HG03378 (cell line): Measurements from ENCODE around the gene GMDS.

Experiments
- ATAC-seq: cut with Tn5 transposase; IDR thresholded peaks from one replicate; pipeline ENCODE4 v1.9.1; 2021; ENCODE audit warnings: mild to moderate bottlenecking, moderate library complexity; ENCODE audit not compliant: unreplicated experiment

The GMDS gene

DNA sequence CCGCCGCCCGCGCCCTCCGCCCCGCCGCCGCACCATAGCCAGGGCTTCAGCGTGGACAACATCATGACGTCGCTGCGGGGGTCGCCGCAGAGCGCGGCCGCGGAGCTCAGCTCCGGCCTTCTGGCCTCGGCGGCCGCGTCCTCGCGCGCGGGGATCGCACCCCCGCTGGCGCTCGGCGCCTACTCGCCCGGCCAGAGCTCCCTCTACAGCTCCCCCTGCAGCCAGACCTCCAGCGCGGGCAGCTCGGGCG, 634.2 kb downstream of the GMDS start:
- ATAC-seq: no peak

DNA sequence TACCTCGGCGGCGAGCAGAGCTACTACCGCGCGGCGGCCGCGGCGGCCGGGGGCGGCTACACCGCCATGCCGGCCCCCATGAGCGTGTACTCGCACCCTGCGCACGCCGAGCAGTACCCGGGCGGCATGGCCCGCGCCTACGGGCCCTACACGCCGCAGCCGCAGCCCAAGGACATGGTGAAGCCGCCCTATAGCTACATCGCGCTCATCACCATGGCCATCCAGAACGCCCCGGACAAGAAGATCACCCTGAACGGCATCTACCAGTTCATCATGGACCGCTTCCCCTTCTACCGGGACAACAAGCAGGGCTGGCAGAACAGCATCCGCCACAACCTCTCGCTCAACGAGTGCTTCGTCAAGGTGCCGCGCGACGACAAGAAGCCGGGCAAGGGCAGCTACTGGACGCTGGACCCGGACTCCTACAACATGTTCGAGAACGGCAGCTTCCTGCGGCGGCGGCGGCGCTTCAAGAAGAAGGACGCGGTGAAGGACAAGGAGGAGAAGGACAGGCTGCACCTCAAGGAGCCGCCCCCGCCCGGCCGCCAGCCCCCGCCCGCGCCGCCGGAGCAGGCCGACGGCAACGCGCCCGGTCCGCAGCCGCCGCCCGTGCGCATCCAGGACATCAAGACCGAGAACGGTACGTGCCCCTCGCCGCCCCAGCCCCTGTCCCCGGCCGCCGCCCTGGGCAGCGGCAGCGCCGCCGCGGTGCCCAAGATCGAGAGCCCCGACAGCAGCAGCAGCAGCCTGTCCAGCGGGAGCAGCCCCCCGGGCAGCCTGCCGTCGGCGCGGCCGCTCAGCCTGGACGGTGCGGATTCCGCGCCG, 634.7 kb downstream of the GMDS start:
- ATAC-seq: no peak

DNA sequence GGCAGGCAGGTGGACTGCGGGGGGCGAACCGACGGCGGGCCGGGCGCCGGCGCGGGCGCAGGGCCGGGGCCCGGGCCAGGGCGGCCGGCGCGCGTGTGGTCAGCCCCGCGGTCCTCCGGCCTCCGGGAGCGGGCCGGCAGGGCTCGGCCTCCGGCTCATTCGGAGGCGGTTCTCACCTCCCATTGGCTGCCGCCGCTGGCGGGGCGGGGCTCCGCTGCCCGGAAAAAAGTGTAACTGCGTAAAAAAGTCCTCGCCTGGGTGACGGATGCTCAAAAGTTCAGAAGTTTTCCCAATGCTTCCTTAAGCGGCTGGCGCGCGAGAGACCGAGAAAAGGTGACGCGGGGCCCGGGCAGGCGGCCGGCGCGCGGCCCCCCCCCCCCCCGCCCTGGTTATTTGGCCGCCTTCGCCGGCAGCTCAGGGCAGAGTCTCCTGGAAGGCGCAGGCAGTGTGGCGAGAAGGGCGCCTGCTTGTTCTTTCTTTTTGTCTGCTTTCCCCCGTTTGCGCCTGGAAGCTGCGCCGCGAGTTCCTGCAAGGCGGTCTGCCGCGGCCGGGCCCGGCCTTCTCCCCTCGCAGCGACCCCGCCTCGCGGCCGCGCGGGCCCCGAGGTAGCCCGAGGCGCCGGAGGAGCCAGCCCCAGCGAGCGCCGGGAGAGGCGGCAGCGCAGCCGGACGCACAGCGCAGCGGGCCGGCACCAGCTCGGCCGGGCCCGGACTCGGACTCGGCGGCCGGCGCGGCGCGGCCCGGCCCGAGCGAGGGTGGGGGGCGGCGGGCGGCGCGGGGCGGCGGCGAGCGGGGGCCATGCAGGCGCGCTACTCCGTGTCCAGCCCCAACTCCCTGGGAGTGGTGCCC, 635.5 kb downstream of the GMDS start, which contains the start of gene FOXC1:
Gene FOXC1, plus strand, starts transcription at position 268 of the 849 bp plus-strand sequence. Its CDS starts 531 bp downstream, at position 799.
- peak; percentile 56 for ATAC-seq

DNA sequence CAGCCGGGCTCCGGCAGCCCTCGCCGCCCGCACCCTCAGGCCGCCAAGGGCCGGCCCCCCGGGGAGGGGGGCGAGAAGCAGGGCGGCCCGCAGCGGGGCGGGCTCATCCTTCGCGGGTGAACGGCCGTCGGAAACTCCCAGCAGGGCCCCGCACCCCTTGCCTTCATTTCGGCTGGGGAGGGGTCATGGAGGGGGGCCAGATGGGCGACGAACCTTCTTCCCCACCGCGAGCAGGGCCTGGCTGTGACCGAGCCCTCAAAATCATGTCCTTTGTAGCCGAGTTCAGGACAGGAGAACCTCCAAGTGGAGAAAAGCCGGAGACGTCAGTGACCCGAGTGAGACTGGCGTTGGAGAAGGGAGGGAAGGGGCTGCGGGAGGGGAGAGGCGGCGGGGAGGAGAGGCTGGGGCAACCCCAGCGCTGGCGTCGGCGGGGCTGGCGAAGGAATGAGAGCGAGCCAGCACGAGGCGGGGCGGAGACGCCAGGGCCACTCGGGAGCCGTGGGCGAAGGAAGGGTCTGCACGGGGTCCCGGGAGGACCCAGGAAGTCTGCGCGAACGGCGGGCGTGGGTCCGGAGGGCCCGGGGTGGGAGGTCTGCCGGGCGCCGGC, 636.3 kb downstream of the GMDS start:
- ATAC-seq: no peak

DNA sequence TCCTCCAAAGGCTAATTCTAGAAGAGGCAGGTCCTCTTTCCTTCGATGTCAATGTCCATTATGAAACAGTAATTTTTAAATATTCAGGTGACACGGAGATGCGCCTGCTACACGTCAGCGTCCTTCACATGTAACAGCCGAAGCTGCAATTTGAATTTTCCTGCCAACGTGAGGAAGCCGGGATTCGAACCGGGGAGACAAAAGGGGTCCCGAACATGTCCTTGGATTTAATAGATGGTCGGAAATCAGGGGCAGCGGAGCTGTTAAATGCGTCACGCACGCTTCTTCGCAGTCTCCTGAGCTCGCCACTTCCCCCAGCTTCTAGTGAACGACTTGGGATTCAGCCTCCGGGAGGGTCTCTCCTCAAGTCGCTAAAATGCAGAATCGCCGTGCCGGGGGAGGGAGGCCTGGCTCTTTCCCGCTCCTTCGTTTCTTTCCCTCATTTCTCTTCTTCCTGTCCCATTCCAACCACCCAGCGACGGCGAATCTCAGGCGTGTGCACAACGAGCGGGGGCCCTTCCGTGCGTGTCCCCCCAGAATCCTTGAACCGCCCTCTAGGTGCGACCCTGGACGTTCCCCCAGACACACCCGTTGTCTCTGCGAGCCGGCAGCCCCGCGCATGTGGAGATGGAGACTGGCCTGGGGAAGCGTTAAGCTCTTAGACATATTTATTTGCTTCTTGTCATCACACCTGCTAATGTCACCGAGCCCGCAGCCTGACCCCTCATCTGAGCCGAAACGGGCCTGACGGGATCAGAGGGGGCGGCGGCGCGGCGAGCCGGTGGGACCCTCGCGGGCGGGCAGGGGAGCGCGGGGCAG, 637.0 kb downstream of the GMDS start:
- ATAC-seq: no peak

DNA sequence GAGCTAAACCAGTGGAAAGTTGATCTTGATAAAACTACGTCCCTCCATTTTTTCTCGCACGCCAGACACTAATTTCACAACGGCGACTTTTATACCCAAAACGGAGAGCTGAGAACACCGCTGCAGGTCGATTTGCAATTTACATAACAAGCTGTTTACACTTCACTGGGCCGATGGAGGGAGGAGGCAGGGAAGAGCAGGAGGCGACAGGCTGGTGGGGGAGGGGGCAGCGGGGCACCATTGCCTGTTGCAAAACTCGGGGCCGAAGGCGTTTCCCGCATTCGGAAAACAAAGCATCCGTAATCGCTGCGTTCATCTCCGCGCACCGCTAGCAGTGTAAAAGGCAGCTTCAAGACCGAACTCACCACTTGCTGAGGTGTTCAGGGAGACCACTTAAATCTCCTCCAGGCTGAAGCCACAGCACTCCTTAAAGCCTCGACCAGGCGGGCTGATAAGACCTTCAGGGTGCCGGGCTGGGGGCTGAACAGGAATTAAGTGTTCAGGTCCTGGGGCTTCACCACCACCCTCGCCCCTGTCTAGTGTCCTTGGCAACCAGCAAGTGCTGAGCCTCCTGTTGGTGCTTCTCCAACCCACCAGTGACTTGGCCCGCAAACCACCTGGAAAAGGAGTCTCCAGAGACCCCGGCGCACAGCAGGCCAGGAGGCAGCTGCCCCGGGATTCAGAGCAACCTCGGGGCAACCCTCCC, 637.7 kb downstream of the GMDS start:
- no peak for ATAC-seq

DNA sequence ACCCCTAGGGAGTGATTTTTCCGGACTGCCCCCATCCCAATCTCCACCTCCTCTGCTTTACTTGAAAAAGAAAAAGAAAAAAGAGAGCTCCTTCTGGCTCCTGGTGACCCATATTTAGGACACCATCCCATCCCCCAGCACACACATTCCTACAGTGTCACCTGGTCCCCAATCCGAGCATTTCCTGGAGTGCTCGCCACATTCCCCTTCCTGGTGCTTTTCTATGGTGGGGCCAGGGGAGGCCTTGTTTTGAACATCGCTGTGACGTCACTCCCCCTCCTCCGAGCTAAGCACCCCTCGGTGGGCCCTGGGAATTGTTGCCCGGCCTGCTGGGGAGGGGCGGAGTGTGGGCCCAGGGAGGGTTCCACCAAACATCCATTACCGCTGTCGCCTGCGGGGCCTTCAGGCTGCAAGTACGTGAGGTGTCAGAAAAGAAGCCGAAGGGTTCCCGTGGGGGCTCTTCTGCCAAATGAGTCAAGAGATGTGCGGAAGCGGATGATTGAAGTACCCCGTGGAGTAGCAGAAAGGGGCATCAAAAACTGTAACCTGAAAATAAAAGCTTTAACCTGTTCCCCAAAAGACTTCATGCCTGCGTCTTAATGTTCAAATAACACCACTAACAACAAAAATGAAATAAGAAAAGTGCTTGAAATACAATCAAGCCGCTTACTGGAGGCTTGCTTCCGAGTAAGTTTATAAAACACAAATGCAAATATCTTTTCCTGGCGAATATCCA, 638.5 kb downstream of the GMDS start:
- ATAC-seq: no peak

DNA sequence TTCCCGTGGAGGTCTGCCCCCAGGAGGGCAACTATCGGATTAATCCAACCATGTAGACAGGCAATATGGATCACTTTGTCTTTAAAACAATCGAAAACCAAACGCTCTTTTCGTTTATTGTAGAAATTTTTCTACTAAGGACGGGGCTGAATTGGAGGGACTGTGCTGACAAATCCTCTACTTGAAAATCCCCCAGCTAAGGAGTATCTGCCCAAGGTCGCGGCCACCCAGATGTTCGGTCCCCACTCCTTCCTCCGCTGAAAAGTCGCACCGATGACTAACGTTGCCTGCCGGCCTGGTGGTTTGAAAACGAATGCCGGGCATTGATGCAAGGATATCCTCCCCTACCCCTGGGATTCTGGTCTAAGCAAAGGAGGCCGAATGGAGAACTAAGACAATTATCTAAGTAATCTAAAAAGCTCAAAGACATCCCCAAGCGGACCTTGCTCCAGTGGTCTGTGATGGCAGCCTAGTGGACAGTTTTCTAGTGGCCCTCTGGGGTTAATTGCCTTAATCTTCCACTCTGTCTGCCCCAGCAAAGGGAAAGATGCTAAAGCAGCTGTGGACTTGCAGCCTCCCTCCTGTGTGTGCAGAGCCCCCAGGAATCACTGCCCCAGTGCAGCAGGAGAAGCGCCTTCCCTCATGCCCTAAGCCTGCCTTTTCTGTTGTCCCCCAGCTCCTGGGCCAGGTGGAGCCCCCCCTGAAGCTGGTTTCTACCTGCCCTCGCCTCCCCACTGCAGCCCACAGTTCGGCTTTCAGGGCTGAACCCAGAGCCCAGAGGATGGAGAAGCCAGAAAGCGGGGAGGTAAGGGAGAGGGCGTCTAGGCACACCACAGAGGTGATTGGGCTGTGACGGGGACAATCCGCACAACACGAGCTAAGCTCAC, 639.3 kb downstream of the GMDS start:
- ATAC-seq: no peak

DNA sequence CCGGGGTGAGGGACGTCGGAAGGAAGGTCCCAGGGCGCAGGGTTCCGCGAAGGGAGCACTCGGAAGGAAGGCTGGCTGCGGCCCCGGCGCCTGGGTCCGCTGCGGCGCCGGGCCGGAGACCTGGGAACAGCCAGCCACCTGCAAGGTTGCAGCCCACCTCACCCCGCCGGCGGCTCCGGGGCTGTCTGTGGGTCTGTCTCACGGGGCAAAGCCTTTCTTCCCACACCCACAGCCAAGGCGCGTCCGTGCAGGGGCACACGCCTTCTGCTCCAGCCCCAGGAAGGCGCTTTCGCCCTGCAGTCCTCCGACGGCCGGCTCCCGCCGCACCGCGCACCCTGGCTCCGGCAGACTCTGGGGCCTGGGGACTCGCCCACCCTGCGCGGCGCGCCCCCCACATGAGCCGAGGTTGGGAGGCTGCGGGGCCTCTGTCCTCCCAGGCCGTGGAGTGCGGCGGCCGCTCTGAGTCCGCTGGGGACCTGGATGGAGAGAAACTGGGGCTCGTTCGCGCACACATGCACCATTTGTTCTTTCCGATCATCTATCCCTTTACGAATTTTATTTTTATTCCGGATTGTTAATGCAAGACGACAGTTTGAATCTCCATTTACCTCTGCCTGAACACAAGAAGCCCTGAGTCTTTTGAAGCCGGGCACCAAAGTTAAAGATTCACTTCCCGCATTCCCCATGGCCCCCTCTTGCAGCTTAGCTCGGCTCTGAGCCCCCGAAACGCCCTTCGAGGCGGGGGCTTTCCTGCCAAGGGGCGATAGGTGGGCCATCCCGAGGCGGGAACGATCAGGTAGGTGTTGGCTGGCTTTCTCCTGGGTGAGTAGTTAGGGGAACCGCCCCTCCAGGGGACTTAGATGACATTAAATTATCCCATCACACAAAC, 640.2 kb downstream of the GMDS start:
- ATAC-seq: no peak

DNA sequence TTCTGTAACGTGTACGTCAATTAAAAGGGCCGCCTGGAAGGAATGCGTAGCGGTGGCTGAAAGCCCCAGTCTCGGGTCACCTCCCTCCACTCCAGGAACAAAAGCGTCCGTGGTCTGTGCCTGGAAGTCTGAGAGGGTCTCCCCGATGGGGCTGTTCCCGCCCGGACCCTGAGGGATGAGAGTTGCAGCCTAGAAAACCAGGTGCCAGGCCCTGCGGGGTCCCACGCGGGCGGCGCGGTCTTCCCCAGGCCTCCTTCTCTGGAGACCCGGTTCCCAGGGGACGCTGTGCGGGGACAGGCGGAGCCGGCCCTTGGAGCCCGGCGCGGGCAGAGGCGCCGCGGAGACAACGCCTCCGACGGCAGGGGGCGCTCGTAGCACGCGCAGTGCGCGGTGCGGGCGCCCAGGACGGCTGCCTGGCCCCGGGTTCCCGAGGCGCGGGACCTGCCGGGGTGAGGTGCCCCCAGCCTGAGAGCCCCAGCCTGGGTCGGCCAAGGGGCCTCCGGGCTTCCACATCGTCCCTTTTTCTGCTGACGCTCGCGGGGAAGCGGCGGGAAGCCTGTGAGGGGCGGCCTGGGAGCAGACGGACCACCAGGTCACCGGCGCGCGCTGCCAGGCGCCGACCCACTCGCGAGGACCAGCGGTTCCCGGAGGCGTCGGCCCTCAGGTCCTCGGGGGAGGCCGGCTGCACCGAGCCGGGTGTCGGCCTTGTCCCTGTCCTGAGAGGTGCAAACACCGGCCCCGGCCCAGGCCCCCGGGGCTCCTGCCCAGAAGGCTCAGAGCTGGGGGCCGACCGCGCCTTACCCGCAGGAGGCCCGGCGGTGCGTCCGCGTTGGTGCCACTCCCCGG, 641.0 kb downstream of the GMDS start:
- ATAC-seq: peak; percentile 51

DNA sequence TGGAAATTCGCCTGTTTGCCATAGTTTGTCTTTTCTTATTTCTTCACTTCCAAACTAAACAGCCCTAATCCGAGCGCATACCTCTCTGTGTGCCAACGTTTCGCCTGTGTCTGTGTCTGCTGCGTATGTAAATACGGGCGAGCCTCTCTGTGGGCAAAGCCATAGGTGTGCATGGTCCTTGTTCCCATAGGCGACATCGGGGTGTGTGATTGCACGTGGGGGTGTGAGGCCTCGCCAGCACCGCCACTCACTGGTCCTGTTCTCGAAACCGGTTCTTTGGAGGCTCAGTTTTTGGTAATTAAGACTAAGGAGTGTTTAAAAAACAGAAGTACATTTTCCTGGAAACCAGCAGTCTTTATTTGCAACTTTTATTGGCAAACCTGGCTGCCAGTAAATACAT, 641.7 kb downstream of the GMDS start:
- ATAC-seq: no peak

DNA sequence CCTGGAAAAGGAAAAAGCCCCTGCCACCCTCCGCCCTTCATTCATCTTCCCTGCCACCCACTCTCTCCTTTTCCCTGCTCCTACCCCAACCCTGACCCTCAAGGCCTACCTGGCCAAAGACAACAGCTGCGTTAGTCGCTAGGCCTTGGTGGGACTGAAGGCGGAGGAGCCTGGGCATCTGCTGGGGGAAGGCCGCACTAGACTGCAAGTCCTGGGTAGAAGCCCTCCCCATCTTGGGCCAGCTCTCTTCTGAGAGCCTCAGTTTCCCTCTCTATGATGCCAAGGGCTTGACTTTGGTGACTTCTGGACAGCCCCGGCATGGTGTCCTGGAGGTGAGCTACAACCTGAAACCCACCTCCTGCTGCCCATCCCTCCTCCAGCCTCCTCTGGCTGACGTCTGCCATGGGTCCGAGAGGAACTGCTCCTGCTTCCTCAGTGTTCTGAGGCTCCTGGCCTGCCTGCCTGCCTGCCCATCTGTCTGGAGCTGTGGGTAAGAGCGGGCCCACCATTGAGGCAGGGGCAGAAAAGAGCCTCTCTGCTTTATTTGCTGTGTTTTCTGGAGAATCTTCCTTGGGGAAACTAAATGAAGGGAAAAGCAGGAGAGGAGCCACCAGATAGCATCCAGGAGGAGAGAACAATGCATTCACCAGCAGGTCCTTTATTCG, 643.2 kb downstream of the GMDS start:
- ATAC-seq: no peak

DNA sequence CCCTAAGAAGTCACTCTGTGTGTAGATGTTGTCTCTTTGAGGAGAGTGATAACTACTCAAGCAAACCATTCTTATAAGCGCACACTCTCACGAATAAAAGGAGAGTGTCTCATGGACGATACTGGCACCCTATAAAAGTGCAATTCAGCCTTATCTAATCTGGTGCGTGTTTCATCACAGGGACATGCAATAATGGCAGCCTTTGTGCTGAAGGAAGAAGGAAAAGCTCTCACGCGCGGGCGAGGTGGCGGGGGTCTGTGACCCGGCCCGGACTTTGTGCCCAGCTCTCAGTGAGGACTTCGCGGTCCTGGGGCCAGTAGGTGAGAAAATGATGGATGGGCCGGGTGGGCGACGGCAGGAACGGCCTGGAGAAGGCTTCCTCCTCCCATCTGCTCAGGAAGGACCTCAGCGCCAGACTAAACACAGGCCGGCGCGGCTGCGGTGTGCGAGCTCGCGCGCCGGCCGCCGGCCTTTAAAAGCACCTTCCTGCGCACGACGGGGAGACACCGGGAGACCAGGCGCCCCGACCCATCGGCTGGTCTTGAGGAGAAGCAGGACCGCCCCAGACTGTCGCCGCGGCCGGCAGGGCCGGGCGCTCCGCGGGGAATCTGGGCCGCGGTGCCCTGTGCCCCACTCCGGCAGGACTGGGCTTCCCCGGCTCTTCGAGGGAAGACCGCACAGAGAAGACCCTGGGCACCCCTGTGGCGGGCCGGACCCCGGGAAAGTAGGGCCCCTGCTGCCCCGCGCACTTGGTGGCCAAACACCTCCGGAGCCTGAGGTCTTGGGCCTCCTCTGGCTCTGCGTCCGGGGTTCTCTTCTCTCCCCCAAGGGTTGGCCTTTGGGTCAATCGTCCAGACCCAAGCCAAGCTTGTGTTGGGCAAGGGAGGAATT, 644.0 kb downstream of the GMDS start:
- ATAC-seq: no peak

DNA sequence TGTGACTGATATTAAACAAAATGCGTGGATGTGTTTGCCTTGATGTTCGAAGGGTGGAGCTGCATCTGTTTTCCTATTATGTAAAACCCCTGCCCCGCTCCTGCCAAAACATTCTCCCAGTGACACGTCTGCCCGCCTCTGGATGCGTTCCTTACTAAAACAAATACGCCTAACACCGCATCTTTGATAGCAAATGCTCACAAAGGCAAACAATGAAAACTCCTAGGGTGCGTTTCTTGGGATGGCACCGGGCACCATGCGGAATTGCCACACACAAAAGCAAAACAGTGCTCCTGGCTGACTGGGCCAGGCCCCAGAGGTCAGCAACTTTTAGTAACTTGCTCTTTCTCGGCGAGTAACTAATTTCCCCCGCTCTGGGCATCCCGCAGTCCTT, 644.6 kb downstream of the GMDS start:
- no peak for ATAC-seq

DNA sequence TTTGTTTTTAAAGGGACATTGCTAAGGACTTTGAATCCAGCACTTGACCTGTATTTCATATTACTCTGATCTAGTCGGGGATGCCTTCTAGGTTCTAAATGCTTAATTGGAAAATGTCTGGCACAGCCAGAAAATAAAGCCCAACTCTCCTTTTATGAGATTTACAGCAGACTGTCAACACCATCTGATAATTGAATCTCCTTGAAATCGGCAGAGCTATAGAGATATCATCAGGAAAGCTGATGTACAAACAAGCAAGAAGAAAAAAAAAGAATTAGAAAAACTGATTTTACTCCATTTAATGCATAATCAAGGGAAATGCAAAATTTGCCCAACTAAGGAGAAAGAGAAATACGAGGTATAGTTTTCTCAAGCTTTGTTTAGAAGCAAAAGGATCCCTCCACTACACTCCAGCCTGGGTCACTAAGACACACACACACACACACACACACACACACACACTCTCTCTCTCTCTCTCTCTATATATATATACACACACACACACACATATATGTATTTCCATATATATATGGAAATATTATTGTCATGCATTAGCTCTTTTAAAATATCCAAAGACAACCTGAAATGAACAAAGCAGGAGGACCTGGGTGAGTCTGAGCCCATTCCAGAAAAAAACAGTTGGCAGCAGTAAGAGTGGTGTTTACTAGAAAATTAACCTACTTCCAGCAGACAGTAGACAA, 645.2 kb downstream of the GMDS start:
- no peak for ATAC-seq
